ENCODE data around the gene FXR2.
A peak's percentile ranks its signal among the peaks of the same experiment; 100 is the strongest.

DNA sequence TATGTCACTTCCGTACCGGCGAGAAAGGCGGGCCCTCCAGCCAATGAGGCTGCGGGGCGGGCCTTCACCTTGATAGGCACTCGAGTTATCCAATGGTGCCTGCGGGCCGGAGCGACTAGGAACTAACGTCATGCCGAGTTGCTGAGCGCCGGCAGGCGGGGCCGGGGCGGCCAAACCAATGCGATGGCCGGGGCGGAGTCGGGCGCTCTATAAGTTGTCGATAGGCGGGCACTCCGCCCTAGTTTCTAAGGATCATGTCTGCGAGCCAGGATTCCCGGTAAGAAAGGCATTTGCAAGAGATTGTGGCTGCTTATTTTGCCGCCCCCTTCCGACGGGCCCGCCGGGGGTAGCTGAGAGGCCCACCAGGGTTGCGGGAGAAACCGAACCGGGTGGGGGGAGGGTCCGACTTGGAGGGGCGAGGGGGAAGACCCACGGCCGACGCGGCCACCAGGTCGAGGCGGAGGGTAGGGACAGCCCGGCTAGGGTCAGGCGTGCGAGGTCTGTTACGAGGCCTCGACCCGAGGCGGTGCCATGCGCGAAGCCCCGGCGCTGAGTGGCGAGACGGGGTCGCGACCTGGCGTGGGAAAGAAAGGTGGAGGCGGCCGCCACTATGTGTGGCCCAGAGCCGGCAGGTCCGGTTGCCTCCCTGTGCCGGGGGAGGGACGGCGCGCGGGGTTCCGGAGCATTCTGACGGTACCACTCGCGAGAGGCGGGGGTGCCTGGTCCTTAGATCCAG is 41.9 kb downstream of the FXR2 start:
- TF ChIP-seq, protein P1, sequence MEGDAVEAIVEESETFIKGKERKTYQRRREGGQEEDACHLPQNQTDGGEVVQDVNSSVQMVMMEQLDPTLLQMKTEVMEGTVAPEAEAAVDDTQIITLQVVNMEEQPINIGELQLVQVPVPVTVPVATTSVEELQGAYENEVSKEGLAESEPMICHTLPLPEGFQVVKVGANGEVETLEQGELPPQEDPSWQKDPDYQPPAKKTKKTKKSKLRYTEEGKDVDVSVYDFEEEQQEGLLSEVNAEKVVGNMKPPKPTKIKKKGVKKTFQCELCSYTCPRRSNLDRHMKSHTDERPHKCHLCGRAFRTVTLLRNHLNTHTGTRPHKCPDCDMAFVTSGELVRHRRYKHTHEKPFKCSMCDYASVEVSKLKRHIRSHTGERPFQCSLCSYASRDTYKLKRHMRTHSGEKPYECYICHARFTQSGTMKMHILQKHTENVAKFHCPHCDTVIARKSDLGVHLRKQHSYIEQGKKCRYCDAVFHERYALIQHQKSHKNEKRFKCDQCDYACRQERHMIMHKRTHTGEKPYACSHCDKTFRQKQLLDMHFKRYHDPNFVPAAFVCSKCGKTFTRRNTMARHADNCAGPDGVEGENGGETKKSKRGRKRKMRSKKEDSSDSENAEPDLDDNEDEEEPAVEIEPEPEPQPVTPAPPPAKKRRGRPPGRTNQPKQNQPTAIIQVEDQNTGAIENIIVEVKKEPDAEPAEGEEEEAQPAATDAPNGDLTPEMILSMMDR (IDR thresholded peaks at IDR 0.05): peak in 1 of 3 donors; percentile 24
- TF ChIP-seq POLR2A (IDR thresholded peaks at IDR 0.05) (peak; percentile 98), POLR2AphosphoS5 (IDR thresholded peaks at IDR 0.05) (peak; percentile 98 to 99 (median 99))
